Esophagus squamous epithelium (tissue), 4 donors: ENCODE results near the gene TTYH1.
"Not testable (repeated sequence)": the region's sequence is repeated elsewhere in the genome, so short reads cannot be mapped to it uniquely, and the experiment has no call there.

Experiments
- CTCF ChIP-seq, 6 experiments: fragments of 450-650 bp in 4 of 6; fragments of 200-600 bp in 2 of 6; sonication (generic) in 2 of 6; IDR thresholded peaks; one replicate each; pipeline ENCODE4 v1.5.1; 2016 to 2019; ENCODE audit warnings: antibody characterized with exemption in 6 of 6, mild to moderate bottlenecking in 4 of 6, moderate library complexity in 4 of 6
- POLR2A ChIP-seq, 4 donors: fragments of 450-650 bp; IDR thresholded peaks; one replicate each; pipeline ENCODE4 v1.6.1; 2017; ENCODE audit warnings: antibody characterized with exemption in 4 of 4, mild to moderate bottlenecking in 4 of 4, moderate library complexity in 3 of 4

- TF ChIP-seq CTCF, POLR2A (IDR thresholded peaks at IDR 0.05): not testable (repeated sequence)
Measured at GRCh38 chr19:54365798-54366197, 49.5 kb upstream of the TTYH1 start.
